HEK293T (cell line): ENCODE results near the gene RIOK2.

ENCODE experiments used
- ARNT ChIP-seq: fragments of 450-650 bp; IDR thresholded peaks from 2 replicates; pipeline ENCODE4 v1.6.1; 2017; ENCODE audit warnings: mild to moderate bottlenecking
- BHLHE40 ChIP-seq: fragments of 450-650 bp; IDR thresholded peaks from 2 replicates; pipeline ENCODE4 v1.6.1; 2016; ENCODE audit warnings: mild to moderate bottlenecking, moderate library complexity, borderline replicate concordance
- FOXA1 ChIP-seq: fragments of 450-650 bp; IDR thresholded peaks from 2 replicates; pipeline ENCODE4 v1.6.1; 2016; ENCODE audit warnings: mild to moderate bottlenecking
- FOXK2 ChIP-seq: fragments of 450-650 bp; IDR thresholded peaks from 2 replicates; pipeline ENCODE4 v1.6.1; 2016; ENCODE audit warnings: mild to moderate bottlenecking
- FOXM1 ChIP-seq: fragments of 450-650 bp; IDR thresholded peaks from 2 replicates; pipeline ENCODE4 v1.6.1; 2017; ENCODE audit warnings: mild to moderate bottlenecking, borderline replicate concordance
- HDGF ChIP-seq: fragments of 450-650 bp; IDR thresholded peaks from 2 replicates; pipeline ENCODE4 v1.6.1; 2017; ENCODE audit warnings: antibody characterized with exemption, borderline replicate concordance
- LEF1 ChIP-seq: fragments of 450-650 bp; IDR thresholded peaks from 2 replicates; pipeline ENCODE4 v1.6.1; 2017; ENCODE audit warnings: mild to moderate bottlenecking, borderline replicate concordance
- NFRKB ChIP-seq: fragments of 450-650 bp; IDR thresholded peaks from 2 replicates; pipeline ENCODE4 v1.6.1; 2016; ENCODE audit warnings: mild to moderate bottlenecking, moderate library complexity
- PKNOX1 ChIP-seq: fragments of 450-650 bp; IDR thresholded peaks from 2 replicates; pipeline ENCODE4 v1.6.1; 2016
- SP1 ChIP-seq: fragments of 450-650 bp; IDR thresholded peaks from 2 replicates; pipeline ENCODE4 v1.6.1; 2017
- TARDBP ChIP-seq: fragments of 450-650 bp; IDR thresholded peaks from 2 replicates; pipeline ENCODE4 v1.6.1; 2016
- ZNF384 ChIP-seq: fragments of 450-650 bp; IDR thresholded peaks from 2 replicates; pipeline ENCODE4 v1.6.1; 2016

GRCh38 chr5:97163360-97163764, 19.7 kb downstream of the RIOK2 start:
- TF ChIP-seq SP1 (no peak), ZNF384 (no peak), PKNOX1 (no peak), BHLHE40 (no peak), FOXK2 (no peak), FOXM1 (no peak), LEF1 (no peak), FOXA1 (no peak), NFRKB (no peak), ARNT (no peak), HDGF (no peak), TARDBP (no peak)
